HEK293 (cell line): ENCODE results near the gene SLC30A4.

Source experiments
- CTCF ChIA-PET: fragments of 350-600 bp; formaldehyde crosslinking; extraction: SDS; loops from one replicate; lab custom pipeline; 2021; ENCODE audit warnings: antibody characterized with exemption; lab: Yijun Ruan, JAX
- POLR2A ChIA-PET: fragments of 300-600 bp; formaldehyde crosslinking; extraction: SDS; loops from one replicate; lab custom pipeline; 2020; ENCODE audit warnings: antibody characterized with exemption, inconsistent platforms; lab: Yijun Ruan, JAX
- H3K27ac ChIP-seq: fragments of 200-500 bp; sonication (Bioruptor generic); 2 replicates; pipeline ENCODE4 v1.5.1; 2014; ENCODE audit warnings: low read depth, low read length, control low read depth, inconsistent platforms; ENCODE audit errors: extremely low read depth
- H3K36me3 ChIP-seq, 2 experiments: fragments of 200-500 bp in 1 of 2; sonication (Bioruptor generic) in 1 of 2; 1 replicate in 1 of 2; 2 replicates in 1 of 2; pipeline ENCODE4 v1.5.1; 2014 to 2017; ENCODE audit warnings: inconsistent platforms in 2 of 2, low read length in 2 of 2; ENCODE audit not compliant: control insufficient read depth in 2 of 2, insufficient read depth in 1 of 2
- H3K4me1 ChIP-seq: fragments of 200-500 bp; sonication (Bioruptor generic); 2 replicates; pipeline ENCODE4 v1.5.1; 2014; ENCODE audit warnings: mild to moderate bottlenecking, low read length, inconsistent platforms; ENCODE audit not compliant: control insufficient read depth, insufficient read depth
- H3K4me3 ChIP-seq: 2 replicates; pipeline ENCODE4 v1.5.1; 2011; ENCODE audit warnings: low read depth, mild to moderate bottlenecking, control low read depth, low read length, moderate library complexity
- H3K9me3 ChIP-seq: fragments of 200-500 bp; sonication (Bioruptor generic); 2 replicates; pipeline ENCODE4 v1.5.1; 2014; ENCODE audit warnings: low read depth, low read length, inconsistent platforms; ENCODE audit not compliant: control insufficient read depth, insufficient read depth
- OSR2 ChIP-seq: fragments of 450-650 bp; formaldehyde crosslinking; IDR thresholded peaks from 2 replicates; pipeline ENCODE4 v1.5.1; 2016; ENCODE audit warnings: missing biosample characterization, missing genetic modification characterization
- PRDM4 ChIP-seq: fragments of 450-650 bp; formaldehyde crosslinking; IDR thresholded peaks from 2 replicates; pipeline ENCODE4 v1.5.1; 2017; ENCODE audit warnings: missing biosample characterization, missing genetic modification characterization
- YY2 ChIP-seq: fragments of 450-650 bp; formaldehyde crosslinking; IDR thresholded peaks from 2 replicates; pipeline ENCODE4 v1.5.1; 2016; ENCODE audit warnings: missing biosample characterization, missing genetic modification characterization
- ZBTB1 ChIP-seq: fragments of 450-650 bp; formaldehyde crosslinking; IDR thresholded peaks from 2 replicates; pipeline ENCODE4 v1.5.1; 2016; ENCODE audit warnings: missing biosample characterization, missing genetic modification characterization
- ZBTB20 ChIP-seq: fragments of 450-650 bp; formaldehyde crosslinking; IDR thresholded peaks from 2 replicates; pipeline ENCODE4 v1.5.1; 2016; ENCODE audit warnings: missing biosample characterization, missing genetic modification characterization
- ZFP41 ChIP-seq: fragments of 450-650 bp; formaldehyde crosslinking; IDR thresholded peaks from 2 replicates; pipeline ENCODE4 v1.5.1; 2016; ENCODE audit warnings: missing biosample characterization, missing genetic modification characterization, borderline replicate concordance
- ZIC2 ChIP-seq: fragments of 450-650 bp; formaldehyde crosslinking; IDR thresholded peaks from 2 replicates; pipeline ENCODE4 v1.5.1; 2016; ENCODE audit warnings: missing biosample characterization, missing genetic modification characterization
- ZNF112 ChIP-seq: fragments of 450-650 bp; formaldehyde crosslinking; IDR thresholded peaks from 2 replicates; pipeline ENCODE4 v1.5.0; 2017; ENCODE audit warnings: missing biosample characterization, missing genetic modification characterization
- ZNF121 ChIP-seq: fragments of 450-650 bp; formaldehyde crosslinking; IDR thresholded peaks from 2 replicates; pipeline ENCODE4 v1.5.1; 2016; ENCODE audit warnings: missing biosample characterization, missing genetic modification characterization
- ZNF248 ChIP-seq: fragments of 450-650 bp; formaldehyde crosslinking; IDR thresholded peaks from 2 replicates; pipeline ENCODE4 v1.5.1; 2017; ENCODE audit warnings: missing biosample characterization, missing genetic modification characterization
- ZNF280C ChIP-seq: fragments of 450-650 bp; formaldehyde crosslinking; IDR thresholded peaks from 2 replicates; pipeline ENCODE4 v1.5.1; 2016; ENCODE audit warnings: missing biosample characterization, missing genetic modification characterization
- ZNF311 ChIP-seq: fragments of 450-650 bp; formaldehyde crosslinking; IDR thresholded peaks from 2 replicates; pipeline ENCODE4 v1.5.1; 2017; ENCODE audit warnings: missing biosample characterization, missing genetic modification characterization, borderline replicate concordance
- ZNF335 ChIP-seq: fragments of 450-650 bp; formaldehyde crosslinking; conservative IDR thresholded peaks from 2 replicates; pipeline ENCODE4 v1.5.1; 2016; ENCODE audit warnings: missing biosample characterization, missing genetic modification characterization
- ZNF404 ChIP-seq: fragments of 450-650 bp; formaldehyde crosslinking; IDR thresholded peaks from 2 replicates; pipeline ENCODE4 v1.5.1; 2017; ENCODE audit warnings: missing biosample characterization, missing genetic modification characterization
- ZNF513 ChIP-seq: fragments of 450-650 bp; IDR thresholded peaks from 2 replicates; pipeline ENCODE4 v1.5.1; 2018; ENCODE audit warnings: missing biosample characterization, missing genetic modification characterization
- ZNF580 ChIP-seq: fragments of 450-650 bp; formaldehyde crosslinking; IDR thresholded peaks from 2 replicates; pipeline ENCODE4 v1.5.1; 2016; ENCODE audit warnings: missing biosample characterization, missing genetic modification characterization
- ZNF585B ChIP-seq: fragments of 450-650 bp; formaldehyde crosslinking; IDR thresholded peaks from 2 replicates; pipeline ENCODE4 v1.5.1; 2016; ENCODE audit warnings: missing biosample characterization, missing genetic modification characterization
- ZNF610 ChIP-seq: fragments of 450-650 bp; formaldehyde crosslinking; IDR thresholded peaks from 2 replicates; pipeline ENCODE4 v1.5.1; 2016; ENCODE audit warnings: missing biosample characterization, missing genetic modification characterization, borderline replicate concordance
- ZNF624 ChIP-seq: fragments of 450-650 bp; formaldehyde crosslinking; IDR thresholded peaks from 2 replicates; pipeline ENCODE4 v1.5.1; 2017; ENCODE audit warnings: missing biosample characterization, missing genetic modification characterization
- ZNF645 ChIP-seq: fragments of 450-650 bp; formaldehyde crosslinking; IDR thresholded peaks from 2 replicates; pipeline ENCODE4; 2016; ENCODE audit warnings: missing biosample characterization, missing genetic modification characterization
- ZNF76 ChIP-seq: fragments of 450-650 bp; formaldehyde crosslinking; IDR thresholded peaks from 2 replicates; pipeline ENCODE4; 2016; ENCODE audit warnings: low read depth, missing biosample characterization, missing genetic modification characterization, borderline replicate concordance
- ZNF776 ChIP-seq: fragments of 450-650 bp; formaldehyde crosslinking; IDR thresholded peaks from 2 replicates; pipeline ENCODE4 v1.5.0; 2017; ENCODE audit warnings: missing biosample characterization, missing genetic modification characterization, borderline replicate concordance
- ZSCAN18 ChIP-seq: fragments of 450-650 bp; formaldehyde crosslinking; IDR thresholded peaks from 2 replicates; pipeline ENCODE4 v1.5.1; 2016; ENCODE audit warnings: missing biosample characterization, missing genetic modification characterization
- ZXDB ChIP-seq: fragments of 450-650 bp; formaldehyde crosslinking; IDR thresholded peaks from 2 replicates; pipeline ENCODE4 v1.5.1; 2016; ENCODE audit warnings: missing biosample characterization, missing genetic modification characterization

SLC30A4 gene

GRCh38 chr15:45431511-45431910 lies 91.0 kb downstream of the SLC30A4 start (continued):
- TF ChIP-seq PRDM4 (tag by site-specific recombination) (peak; percentile 81), ZXDB (no peak), ZIC2 (tag by site-specific recombination) (peak; percentile 50; the same call in 1 of the 2 replicates), ZNF280C (no peak)

GRCh38 chr15:45429941-45430792 lies 92.4 kb downstream of the SLC30A4 start:
- Histone ChIP-seq H3K4me1 (0 out of 2 replicates have a peak, but pooled peaks cover 3% of the 10 kb centered on the region), H3K9me3 (no peaks in the 10 kb centered on the region), H3K4me3 (peak overlapping the region; percentile 46), H3K27ac (no peak overlapping the region), H3K36me3 (no peaks in the 10 kb centered on the region)
- ChIA-PET POLR2A (no interaction called here), CTCF (interaction anchor here (0.6 to 5.3 kb wide), 53 partner anchors 8 to 949 kb away, joined by 3 to 109 read pairs (median 4); a partner anchor contains a TSS)
- TF ChIP-seq YY2 (tag by site-specific recombination) (no peak), ZNF248 (tag by site-specific recombination) (no peak), ZFP41 (tag by site-specific recombination) (no peak), ZNF112 (tag by site-specific recombination) (no peak), PRDM4 (tag by site-specific recombination) (no peak), ZNF311 (tag by site-specific recombination) (no peak), ZNF610 (tag by site-specific recombination) (no peak), ZNF585B (tag by site-specific recombination) (no peak), ZNF335 (tag by site-specific recombination) (peak; percentile 66), ZNF624 (tag by site-specific recombination) (no peak), ZNF580 (tag by site-specific recombination) (no peak), ZNF76 (tag by site-specific recombination) (no peak), ZNF776 (tag by site-specific recombination) (no peak), ZBTB1 (no peak), ZNF645 (tag by site-specific recombination) (no peak), ZNF404 (tag by site-specific recombination) (no peak), ZNF121 (no peak), ZBTB20 (tag by site-specific recombination) (no peak), OSR2 (tag by site-specific recombination) (no peak), ZNF513 (tag by site-specific recombination) (no peak), ZSCAN18 (no peak)
